Hindlimb muscle (tissue), 1 donor: ENCODE results near the gene ATRNL1. TPM values are rescaled to one million over a fixed set of nuclear protein-coding genes. Genes with fewer than 3 reads are reported as not detected.
"Not testable (repeated sequence)": the region's sequence is repeated elsewhere in the genome, so short reads cannot be mapped to it uniquely, and the experiment has no call there.

Experiments used
- DNase-seq: peaks from one replicate; pipeline ENCODE4 v3.0.0-alpha.2; 2013
- polyA plus RNA-seq: library from polyadenylated mRNA; unstranded; fragments of 120-200 nt; gene quantifications from one replicate; pipeline ENCODE4 v1.2.1, GENCODE V29; 2013; ENCODE audit not compliant: insufficient read length

The ATRNL1 gene
- polyA plus RNA-seq, 1 donor = 0.45 TPM

DNA sequence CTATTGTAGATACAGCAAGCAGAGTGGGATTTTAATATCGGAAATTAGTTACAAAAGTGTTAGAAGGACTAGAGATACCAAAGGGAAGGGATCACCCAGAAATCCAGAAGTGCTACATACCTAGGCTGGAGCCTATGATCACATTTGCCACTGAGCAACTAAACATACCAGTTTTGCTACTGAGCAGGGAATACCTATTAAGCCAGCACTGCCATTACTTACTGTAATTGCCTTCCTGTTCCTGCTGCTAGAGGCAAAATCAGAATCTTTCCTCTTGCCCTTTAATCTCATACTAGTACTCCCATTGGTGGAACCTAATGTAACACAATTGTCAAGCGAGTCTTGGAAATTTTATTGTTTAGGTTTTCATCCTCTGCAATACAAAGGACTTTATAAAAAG, 121.7 kb downstream of the ATRNL1 start:
- no peak for DNase-seq

- DNase-seq = no peak
Measured at GRCh38 chr10:115219203-115219602, 126.0 kb downstream of the ATRNL1 start.

DNA sequence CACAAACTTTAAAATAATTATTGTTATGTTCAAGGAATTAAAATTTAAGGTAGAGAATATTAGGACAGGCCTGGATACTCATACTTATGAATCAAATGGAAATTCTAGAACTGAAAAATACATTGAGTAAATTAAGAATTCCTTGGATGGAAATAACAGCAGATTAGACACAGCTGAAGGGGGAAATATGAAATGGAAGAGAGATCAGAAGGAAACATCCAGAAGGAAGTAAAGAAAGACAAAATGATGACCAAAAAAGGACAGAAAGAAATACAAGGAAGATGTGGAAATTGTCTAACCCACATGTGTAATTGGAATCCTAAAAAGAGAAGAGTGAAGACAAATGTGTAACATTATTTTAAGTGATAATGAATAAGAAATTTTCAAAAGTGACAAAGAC, 128.9 kb downstream of the ATRNL1 start:
- DNase-seq = no peak

DNA sequence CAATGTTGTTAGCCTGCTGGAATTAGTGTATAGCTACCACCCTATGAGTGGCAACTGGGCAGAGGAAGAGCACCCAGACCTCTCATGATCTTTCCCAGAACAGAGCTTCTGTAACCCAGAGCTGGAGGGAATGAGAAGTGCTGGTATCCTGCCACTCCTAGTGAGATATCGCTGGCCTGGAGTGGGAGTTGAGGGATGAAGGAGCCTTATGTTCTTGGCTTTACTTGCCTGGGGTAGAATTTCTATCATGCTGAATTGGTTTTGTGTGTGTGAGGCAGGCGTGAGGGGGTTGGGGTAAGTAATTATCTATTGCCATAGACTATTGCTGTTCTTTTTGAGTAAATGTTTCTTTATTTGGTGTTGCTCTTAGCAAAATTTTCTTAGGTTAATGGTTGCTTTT, 146.6 kb downstream of the ATRNL1 start:
- no peak for DNase-seq

GRCh38 chr10:115250784-115251183, 157.6 kb downstream of the ATRNL1 start:
- DNase-seq = no peak

GRCh38 chr10:115253765-115254164, 160.6 kb downstream of the ATRNL1 start:
- not testable (repeated sequence) for DNase-seq

GRCh38 chr10:115272482-115272881, 179.3 kb downstream of the ATRNL1 start:
- no peak for DNase-seq

- no peak for DNase-seq
Measured at GRCh38 chr10:115278294-115278693, 185.1 kb downstream of the ATRNL1 start.

DNA sequence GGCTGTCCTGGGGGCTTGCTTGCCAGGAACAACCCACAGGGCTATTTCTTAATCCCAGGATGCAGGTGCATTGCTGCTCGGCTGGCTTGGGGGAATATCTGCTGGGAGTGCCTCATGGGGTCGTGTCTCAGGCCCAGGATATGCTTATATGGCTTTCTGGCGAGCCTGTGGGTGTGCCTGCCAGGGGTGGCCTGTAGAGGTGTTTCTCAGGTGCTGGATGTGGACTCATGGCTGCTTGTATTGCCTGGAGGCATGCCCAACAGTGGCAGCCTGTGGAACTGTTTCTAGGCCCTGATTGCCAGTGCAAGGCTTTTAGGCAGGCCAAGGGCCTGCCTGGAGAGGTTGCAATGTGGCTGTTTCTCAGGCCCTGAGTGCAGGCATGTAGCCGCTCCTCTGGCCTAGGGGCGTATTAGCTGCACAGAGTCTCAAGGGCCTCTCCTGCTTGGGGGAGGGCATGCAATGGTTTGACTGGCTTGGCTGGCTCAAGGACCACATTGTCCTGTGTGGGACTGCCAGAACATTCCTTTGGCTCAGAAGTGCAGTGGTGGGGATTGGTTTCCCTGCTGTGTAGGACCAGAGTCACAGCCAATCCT, 202.1 kb downstream of the ATRNL1 start:
- no peak for DNase-seq

- no peak for DNase-seq
Measured at GRCh38 chr10:115300080-115300479, 206.9 kb downstream of the ATRNL1 start.

- DNase-seq = not testable (repeated sequence)
Measured at GRCh38 chr10:115319669-115320068, 226.5 kb downstream of the ATRNL1 start.

GRCh38 chr10:115321360-115321759, 228.2 kb downstream of the ATRNL1 start:
- DNase-seq = no peak

DNA sequence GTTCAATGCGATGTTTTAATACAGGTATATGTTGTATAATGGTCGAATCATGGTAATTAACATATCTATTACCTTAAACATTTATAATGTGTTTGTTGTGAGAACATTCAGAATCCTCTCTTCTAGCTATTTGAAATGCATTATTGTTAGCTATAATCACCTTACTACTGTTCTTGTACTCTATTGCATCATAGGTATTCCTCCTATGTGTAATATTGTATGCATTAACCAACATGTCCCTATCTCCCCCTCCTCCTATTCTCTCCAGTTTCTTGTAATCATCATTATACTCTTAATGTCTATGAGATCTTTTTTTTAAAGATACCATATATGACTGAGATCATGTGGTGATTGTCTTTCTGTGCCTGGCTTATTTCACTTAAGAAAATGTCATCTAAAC, 235.2 kb downstream of the ATRNL1 start:
- no peak for DNase-seq

- DNase-seq = no peak
Measured at GRCh38 chr10:115335366-115335765, 242.2 kb downstream of the ATRNL1 start.

DNA sequence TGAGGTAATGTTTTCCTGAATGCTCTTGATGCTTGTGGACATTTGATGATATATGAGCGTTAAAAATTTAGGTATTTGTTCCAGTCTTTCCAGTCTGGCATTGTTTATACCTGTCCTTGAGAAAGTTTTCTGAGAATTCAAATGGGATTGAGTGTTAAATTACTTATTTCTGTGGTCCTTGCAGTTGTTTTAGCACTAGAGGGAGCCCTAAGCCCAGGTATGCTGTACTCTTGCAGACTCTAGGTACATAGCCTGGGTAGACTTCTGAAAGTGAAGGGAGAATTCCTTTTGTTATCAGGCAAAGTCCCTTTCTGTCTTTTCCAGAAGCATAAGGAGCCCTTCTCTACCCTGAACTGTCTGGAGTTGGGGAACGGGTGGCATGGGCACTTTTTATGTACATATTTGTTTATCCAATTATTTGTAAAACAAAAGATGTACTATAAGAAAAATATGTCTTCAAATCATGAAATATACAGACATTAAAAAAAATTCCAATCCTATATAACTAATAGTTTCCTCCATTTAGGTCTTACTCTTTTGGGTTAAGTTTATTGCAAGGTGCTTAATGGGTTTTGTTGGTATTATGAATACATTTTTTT, 262.1 kb downstream of the ATRNL1 start:
- DNase-seq = peak; percentile 29

- DNase-seq = not testable (repeated sequence)
Measured at GRCh38 chr10:115367920-115368319, 274.8 kb downstream of the ATRNL1 start.

- no peak for DNase-seq
Measured at GRCh38 chr10:115379064-115379463, 285.9 kb downstream of the ATRNL1 start.

DNA sequence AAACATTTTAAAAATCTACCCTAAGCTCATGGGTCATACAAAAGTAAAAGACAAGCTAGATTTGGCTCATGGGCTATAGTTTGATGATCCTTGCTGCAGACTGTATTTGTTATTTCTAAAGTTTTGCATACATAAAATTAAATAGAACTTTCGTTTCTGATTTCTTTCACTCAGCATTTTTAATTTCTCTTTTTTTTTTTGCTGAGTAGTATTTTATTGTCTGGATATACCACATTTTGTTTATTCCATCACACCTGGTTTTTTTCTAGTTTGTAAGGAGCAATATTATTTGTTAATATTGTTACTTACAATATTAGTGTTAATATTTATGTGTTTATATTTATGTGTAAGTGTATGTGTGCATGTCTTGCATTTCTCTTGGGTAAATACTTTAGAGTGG, 291.5 kb downstream of the ATRNL1 start:
- DNase-seq = no peak

- no peak for DNase-seq
Measured at GRCh38 chr10:115390607-115391006, 297.4 kb downstream of the ATRNL1 start.

GRCh38 chr10:115398026-115398425, 304.9 kb downstream of the ATRNL1 start:
- no peak for DNase-seq

DNA sequence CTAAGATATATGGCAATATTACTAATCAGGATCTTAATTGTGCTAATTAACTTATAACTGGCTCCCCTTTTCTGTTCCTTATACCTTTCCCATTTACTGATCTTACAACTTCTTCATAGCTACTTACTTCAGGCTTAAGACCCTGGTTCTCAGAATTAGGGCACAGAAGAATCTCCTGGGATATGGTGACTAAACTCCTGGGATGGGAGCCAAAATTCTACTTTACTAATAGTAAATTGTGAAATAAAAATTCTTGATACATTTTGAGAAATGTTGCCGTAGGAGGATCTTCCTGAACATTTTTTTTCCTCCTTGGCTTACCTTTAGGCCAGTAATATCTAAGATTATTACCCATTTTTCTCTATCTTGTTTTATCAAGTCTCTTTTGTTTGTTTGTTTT, 309.5 kb downstream of the ATRNL1 start:
- no peak for DNase-seq

- DNase-seq = not testable (repeated sequence)
Measured at GRCh38 chr10:115405838-115406237, 312.7 kb downstream of the ATRNL1 start.

DNA sequence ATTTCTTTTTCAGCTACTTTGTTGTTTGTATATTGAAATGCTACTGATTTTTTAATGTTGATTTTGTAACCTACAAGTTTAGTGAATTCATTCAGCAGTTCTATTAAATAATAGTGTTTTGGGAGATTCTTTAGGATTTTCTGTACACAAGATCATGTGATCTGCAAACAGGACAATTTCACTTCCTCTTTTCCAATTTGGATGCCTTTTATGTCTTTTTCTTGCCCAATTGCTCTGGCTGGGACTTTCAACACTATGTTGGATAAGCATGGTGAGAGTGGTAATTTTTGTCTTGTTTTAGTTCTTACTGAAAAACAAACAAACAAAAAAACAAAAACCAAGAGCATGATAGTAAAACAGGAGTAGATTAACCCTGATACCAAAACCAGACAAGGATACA, 316.2 kb downstream of the ATRNL1 start:
- no peak for DNase-seq

- DNase-seq = no peak
Measured at GRCh38 chr10:115417585-115418265, 324.6 kb downstream of the ATRNL1 start.
